Subcutaneous adipose tissue (tissue), 4 donors: ENCODE results near the gene ZSCAN25. TPM values are rescaled to one million over a fixed set of nuclear protein-coding genes. Genes with fewer than 3 reads are reported as not detected.

Source experiments
- total RNA-seq, 4 donors: library from RNA; depleted of rRNA; stranded (reverse); fragments of >200 nt; gene quantifications; one replicate each; pipeline ENCODE4 v1.1.0, GENCODE V29; 2016
- TF ChIP-seq, protein P1 (sequence below): fragments of 450-650 bp; IDR thresholded peaks from one replicate; pipeline ENCODE4 v1.5.1; 2016; ENCODE audit warnings: low read depth, mild to moderate bottlenecking, control low read depth, antibody characterized with exemption, moderate library complexity

The ZSCAN25 gene
- total RNA-seq, 4 donors from 2014 or later, result 10.7 to 17.1 (median 13.2) TPM

- TF ChIP-seq, protein P1, sequence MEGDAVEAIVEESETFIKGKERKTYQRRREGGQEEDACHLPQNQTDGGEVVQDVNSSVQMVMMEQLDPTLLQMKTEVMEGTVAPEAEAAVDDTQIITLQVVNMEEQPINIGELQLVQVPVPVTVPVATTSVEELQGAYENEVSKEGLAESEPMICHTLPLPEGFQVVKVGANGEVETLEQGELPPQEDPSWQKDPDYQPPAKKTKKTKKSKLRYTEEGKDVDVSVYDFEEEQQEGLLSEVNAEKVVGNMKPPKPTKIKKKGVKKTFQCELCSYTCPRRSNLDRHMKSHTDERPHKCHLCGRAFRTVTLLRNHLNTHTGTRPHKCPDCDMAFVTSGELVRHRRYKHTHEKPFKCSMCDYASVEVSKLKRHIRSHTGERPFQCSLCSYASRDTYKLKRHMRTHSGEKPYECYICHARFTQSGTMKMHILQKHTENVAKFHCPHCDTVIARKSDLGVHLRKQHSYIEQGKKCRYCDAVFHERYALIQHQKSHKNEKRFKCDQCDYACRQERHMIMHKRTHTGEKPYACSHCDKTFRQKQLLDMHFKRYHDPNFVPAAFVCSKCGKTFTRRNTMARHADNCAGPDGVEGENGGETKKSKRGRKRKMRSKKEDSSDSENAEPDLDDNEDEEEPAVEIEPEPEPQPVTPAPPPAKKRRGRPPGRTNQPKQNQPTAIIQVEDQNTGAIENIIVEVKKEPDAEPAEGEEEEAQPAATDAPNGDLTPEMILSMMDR, result no peak
These were observed 60.4 kb downstream of the ZSCAN25 start for GRCh38 chr7:99677013-99677647.

DNA sequence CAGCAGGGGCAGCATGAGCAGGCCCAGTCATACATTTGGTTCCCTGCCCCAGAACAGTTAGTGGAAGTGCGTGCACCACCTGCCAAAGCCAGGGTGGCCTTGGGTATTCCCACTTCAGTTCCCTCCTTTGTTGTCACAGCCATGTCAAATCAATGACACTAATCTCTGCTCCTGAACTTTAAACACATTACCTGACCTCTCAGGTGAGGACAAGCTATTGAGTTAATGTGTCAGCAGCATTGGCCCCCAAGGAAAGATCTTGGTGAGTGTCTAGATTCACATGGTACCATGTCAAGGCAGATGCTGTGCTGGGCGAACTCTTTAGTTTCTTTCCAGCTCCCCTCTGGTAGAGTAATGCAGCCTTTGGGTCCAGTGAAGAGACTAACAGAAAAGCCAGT, 60.9 kb downstream of the ZSCAN25 start:
- TF ChIP-seq, protein P1, result no peak

DNA sequence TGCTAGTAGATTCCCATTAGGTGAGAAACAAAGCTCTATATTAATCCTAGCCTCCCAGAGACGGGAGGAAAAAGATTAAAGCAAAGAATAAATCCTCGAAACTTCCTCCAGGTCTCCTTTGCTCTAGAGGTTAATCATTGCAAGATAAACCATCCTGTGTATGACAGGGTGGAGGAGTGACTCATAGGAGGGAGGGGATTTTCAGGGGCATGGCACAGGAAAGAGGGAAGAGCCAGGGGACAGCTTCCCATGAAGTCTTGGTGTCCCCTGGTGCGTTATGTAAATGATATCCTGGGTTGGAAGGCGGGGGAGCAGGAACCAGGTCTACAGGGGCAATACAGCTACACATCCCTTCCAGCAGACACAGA, 62.3 kb downstream of the ZSCAN25 start:
- TF ChIP-seq, protein P1, result no peak

- TF ChIP-seq, protein P1, result no peak
These were observed 62.9 kb downstream of the ZSCAN25 start, which contains the start of gene CYP3A5 for GRCh38 chr7:99679400-99680191. Gene CYP3A5, minus strand, starts transcription at chr7:99679996. Its CDS starts 100 bp downstream, at chr7:99679896.

Other genes with a start within 250 kb of the ZSCAN25 start
- 100 to 1,000 TPM; 133 to 364 (median 178) TPM for gene ARPC1B, start 242.2 kb upstream of the ZSCAN25 start, total RNA-seq
- 10 to 100 TPM; 34.6 to 88.5 (median 62.6) TPM for gene PDAP1, start 208.3 kb upstream of the ZSCAN25 start, total RNA-seq
- 10 to 100 TPM; 55.5 to 89.0 (median 66.0) TPM for gene BUD31, start 208.0 kb upstream of the ZSCAN25 start, total RNA-seq
- gene PTCD1, start 178.1 kb upstream of the ZSCAN25 start, total RNA-seq, result 10 to 100 TPM in 1 of 4 donors, 1 to 10 TPM in 3; 3.7 to 11.9 (median 5.3) TPM
- 10 to 100 TPM; 23.2 to 60.7 (median 26.6) TPM for gene CPSF4, start 178.0 kb upstream of the ZSCAN25 start, total RNA-seq
- gene ATP5MF, start 150.8 kb upstream of the ZSCAN25 start, total RNA-seq, result 100 to 1,000 TPM; 546 to 724 (median 624) TPM
- gene ZNF789, start 144.1 kb upstream of the ZSCAN25 start, total RNA-seq, result 1 to 10 TPM; 4.5 to 7.3 (median 5.9) TPM
- gene ZNF394, start 116.7 kb upstream of the ZSCAN25 start, total RNA-seq, result 10 to 100 TPM; 24.6 to 42.2 (median 32.0) TPM
- 1 to 10 TPM; 7.0 to 10.0 (median 8.7) TPM for gene ZKSCAN5, start 112.3 kb upstream of the ZSCAN25 start, total RNA-seq
- gene FAM200A, start 64.8 kb upstream of the ZSCAN25 start, total RNA-seq, result 1 to 10 TPM; 4.0 to 9.5 (median 6.0) TPM
- 100 to 1,000 TPM in 3 of 4 donors, 10 to 100 TPM in 1; 96.0 to 128 (median 108) TPM for gene ZNF655, start 58.3 kb upstream of the ZSCAN25 start, total RNA-seq
- 1 to 10 TPM; 1.1 to 4.0 (median 1.2) TPM for gene TMEM225B, start 18.7 kb upstream of the ZSCAN25 start, total RNA-seq
- 100 to 1,000 TPM in 2 of 4 donors, 10 to 100 TPM in 1, under 1 TPM in 1; 0.88 to 191 (median 58.1) TPM for gene CYP3A5, start 63.0 kb downstream of the ZSCAN25 start, total RNA-seq
- not detected for gene CYP3A7, start 118.2 kb downstream of the ZSCAN25 start, total RNA-seq
- 1 to 10 TPM in 1 of 4 donors, under 1 TPM in 1, not detected in 2; 0.34 to 1.3 TPM for gene CYP3A4, start 167.2 kb downstream of the ZSCAN25 start, total RNA-seq
- not detected for gene CYP3A43, start 211.1 kb downstream of the ZSCAN25 start, total RNA-seq